Uterus (tissue), 2 donors: Measurements from ENCODE around the gene PFKL.

Source experiments
- CTCF ChIP-seq, 4 experiments: fragments of 200-600 bp in 2 of 4; fragments of 450-650 bp in 2 of 4; sonication (generic) in 2 of 4; IDR thresholded peaks; one replicate each; pipeline ENCODE4 v1.5.1; 2016 to 2019; ENCODE audit warnings: antibody characterized with exemption in 4 of 4, mild to moderate bottlenecking in 2 of 4, moderate library complexity in 1 of 4
- POLR2A ChIP-seq, 2 donors: fragments of 450-650 bp; IDR thresholded peaks; one replicate each; pipeline ENCODE4 v1.6.1; 2016; ENCODE audit warnings: antibody characterized with exemption in 2 of 2, mild to moderate bottlenecking in 1 of 2, moderate library complexity in 1 of 2

- no peak for TF ChIP-seq POLR2A (IDR thresholded peaks at IDR 0.05)
- TF ChIP-seq CTCF (IDR thresholded peaks at IDR 0.05) = no peak
These were observed 4.2 kb upstream of the PFKL start for GRCh38 chr21:44295646-44296045.
